M059J (cell line): ENCODE data around the gene UQCR11. TPM values are rescaled to one million over a fixed set of nuclear protein-coding genes. Genes with fewer than 3 reads are reported as not detected.

Source experiments
- total RNA-seq: library from RNA; depleted of rRNA; stranded (reverse); fragments of >200 nt; shearing (Covaris generic); gene quantifications from 2 replicates; pipeline ENCODE4 v1.2.3, GENCODE V29; 2014; rRNA removed

The UQCR11 gene
- total RNA-seq, 1 experiment from 2014 or later, result 105 TPM

Other genes starting within 250 kb of the UQCR11 start
- 119 and 150 TPM in 2 replicates for gene NDUFS7, start 221.6 kb downstream of the UQCR11 start, total RNA-seq
- gene GAMT, start 203.9 kb downstream of the UQCR11 start, total RNA-seq, result 33.2 and 37.7 TPM in 2 replicates
- 87.7 and 97.6 TPM in 2 replicates for gene DAZAP1, start 197.9 kb downstream of the UQCR11 start, total RNA-seq
- gene RPS15, start 167.1 kb downstream of the UQCR11 start, total RNA-seq, result 1,527 and 2,021 TPM in 2 replicates
- 0.49 TPM in 1 of 2 replicates, not detected in the other for gene APC2, start 155.3 kb downstream of the UQCR11 start, total RNA-seq
- gene C19orf25, start 126.2 kb downstream of the UQCR11 start, total RNA-seq, result 35.6 and 47.7 TPM in 2 replicates
- gene PCSK4, start 115.1 kb downstream of the UQCR11 start, total RNA-seq, result 0.96 TPM in 1 of 2 replicates, not detected in the other
- 5.2 and 6.3 TPM in 2 replicates for gene REEP6, start 114.3 kb downstream of the UQCR11 start, total RNA-seq
- gene ADAMTSL5, start 92.4 kb downstream of the UQCR11 start, total RNA-seq, result 0.84 and 3.7 TPM in 2 replicates
- gene PLK5, start 81.4 kb downstream of the UQCR11 start, total RNA-seq, result not detected in 2 replicates
- 16.5 and 48.0 TPM in 2 replicates for gene MEX3D, start 37.1 kb downstream of the UQCR11 start, total RNA-seq
- gene MBD3, start 12.6 kb downstream of the UQCR11 start, total RNA-seq, result 64.9 and 116 TPM in 2 replicates
- gene TCF3, start 47.2 kb upstream of the UQCR11 start, total RNA-seq, result 38.1 and 90.7 TPM in 2 replicates
- not detected in 2 replicates for gene ONECUT3, start 148.0 kb upstream of the UQCR11 start, total RNA-seq
- 5.8 and 6.4 TPM in 2 replicates for gene ATP8B3, start 206.8 kb upstream of the UQCR11 start, total RNA-seq
- 3.4 and 13.8 TPM in 2 replicates for gene REXO1, start 243.0 kb upstream of the UQCR11 start, total RNA-seq